Neural cell (in vitro differentiated cells): ENCODE data around the gene BATF3. TPM values are rescaled to one million over a fixed set of nuclear protein-coding genes. Genes with fewer than 3 reads are reported as not detected.

ENCODE experiments used
- H2AFZ ChIP-seq: fragments of 200-600, 300-800 bp; sonication (generic), shearing (Covaris generic); 2 replicates; pipeline ENCODE4 v1.6.0; 2014; ENCODE audit warnings: low read depth, mild to moderate bottlenecking, antibody characterized with exemption, low read length, moderate library complexity
- H3F3A ChIP-seq: fragments of 200-600 bp; shearing (Covaris generic); 2 replicates; pipeline ENCODE4 v1.6.1; 2016; ENCODE audit warnings: mild to moderate bottlenecking, moderate library complexity, mixed read lengths, antibody characterized with exemption, low read length; ENCODE audit not compliant: insufficient read depth, poor library complexity, severe bottlenecking
- H3K27ac ChIP-seq: fragments of 200-600, 300-800 bp; sonication (generic), shearing (Covaris generic); 2 replicates; pipeline ENCODE4 v1.5.1; 2014; ENCODE audit warnings: mild to moderate bottlenecking, low read length, moderate library complexity
- H3K27me3 ChIP-seq: fragments of 300-800, 200-600 bp; sonication (generic), shearing (Covaris generic); 2 replicates; pipeline ENCODE4 v1.6.0; 2014; ENCODE audit warnings: mild to moderate bottlenecking, low read depth, low read length, moderate library complexity; ENCODE audit not compliant: insufficient read depth
- H3K36me3 ChIP-seq: fragments of 300-800, 200-600 bp; sonication (generic), shearing (Covaris generic); 2 replicates; pipeline ENCODE4 v1.5.1; 2014; ENCODE audit warnings: mild to moderate bottlenecking, antibody characterized with exemption, low read length, moderate library complexity; ENCODE audit not compliant: insufficient read depth
- H3K4me2 ChIP-seq: fragments of 300-800, 200-600 bp; sonication (generic), shearing (Covaris generic); 2 replicates; pipeline ENCODE4 v1.6.0; 2014; ENCODE audit warnings: mild to moderate bottlenecking, low read length
- H3K4me3 ChIP-seq: fragments of 300-800, 200-600 bp; sonication (generic), shearing (Covaris generic); 2 replicates; pipeline ENCODE4 v1.5.1; 2014; ENCODE audit warnings: mild to moderate bottlenecking, low read length, moderate library complexity
- H3K79me2 ChIP-seq: fragments of 200-600 bp; shearing (Covaris generic); replicated peaks from 2 replicates; pipeline ENCODE4 v1.6.0; 2014; ENCODE audit warnings: mild to moderate bottlenecking, low read length, moderate library complexity; ENCODE audit not compliant: insufficient read depth
- H3K9ac ChIP-seq: fragments of 300-800, 200-600 bp; sonication (generic), shearing (Covaris generic); 2 replicates; pipeline ENCODE4 v1.6.1; 2016; ENCODE audit warnings: mild to moderate bottlenecking, low read length, mixed read lengths
- H3K9me2 ChIP-seq: fragments of 200-600 bp; shearing (Covaris generic); 2 replicates; pipeline ENCODE4 v1.6.1; 2016; ENCODE audit warnings: mild to moderate bottlenecking, low read length, mixed read lengths; ENCODE audit not compliant: insufficient read depth
- H3K9me3 ChIP-seq: fragments of 200-600, 300-800 bp; sonication (generic), shearing (Covaris generic); 2 replicates; pipeline ENCODE4 v1.6.1; 2016; ENCODE audit warnings: mild to moderate bottlenecking, mixed run types, low read length, moderate library complexity, mixed read lengths
- H4K20me1 ChIP-seq: fragments of 200-600 bp; shearing (Covaris generic); 2 replicates; pipeline ENCODE4 v1.6.1; 2016; ENCODE audit warnings: mild to moderate bottlenecking, mixed run types; ENCODE audit not compliant: insufficient read depth
- EP300 ChIP-seq: fragments of 450-650 bp; conservative IDR thresholded peaks from 2 replicates; pipeline ENCODE4 v1.6.1; 2014; ENCODE audit warnings: antibody characterized with exemption, mild to moderate bottlenecking, moderate library complexity; ENCODE audit not compliant: poor library complexity, severe bottlenecking
- EZH2 ChIP-seq: fragments of 200-600, 300-800 bp; shearing (Covaris generic), sonication (generic); IDR thresholded peaks from 2 replicates; pipeline ENCODE4 v1.6.1; 2014; ENCODE audit warnings: antibody characterized with exemption, low read length, borderline replicate concordance, mild to moderate bottlenecking; ENCODE audit not compliant: insufficient read depth, poor library complexity, severe bottlenecking
- MXI1 ChIP-seq: fragments of 450-650 bp; conservative IDR thresholded peaks from 2 replicates; pipeline ENCODE4 v1.6.1; 2014; ENCODE audit warnings: antibody characterized with exemption, mild to moderate bottlenecking; ENCODE audit not compliant: poor library complexity, severe bottlenecking
- POLR2AphosphoS5 ChIP-seq: IDR thresholded peaks from 2 replicates; pipeline ENCODE4 v1.6.1; 2012
- RAD21 ChIP-seq: fragments of 450-650 bp; conservative IDR thresholded peaks from 2 replicates; pipeline ENCODE4 v1.6.1; 2014; ENCODE audit warnings: antibody characterized with exemption, mild to moderate bottlenecking, moderate library complexity
- SMC3 ChIP-seq: fragments of 450-650 bp; conservative IDR thresholded peaks from 2 replicates; pipeline ENCODE4 v1.6.1; 2014; ENCODE audit warnings: antibody characterized with exemption, mild to moderate bottlenecking, moderate library complexity; ENCODE audit not compliant: poor library complexity
- TAF1 ChIP-seq: IDR thresholded peaks from 2 replicates; pipeline ENCODE4 v1.6.1; 2012; ENCODE audit warnings: low read depth
- polyA plus RNA-seq: library from polyadenylated mRNA; depleted of rRNA; stranded (reverse); fragments of >200 nt; gene quantifications from 2 replicates; pipeline ENCODE4 v1.2.3, GENCODE V29; 2014
- TF ChIP-seq, protein P1 (sequence below): fragments of 450-650 bp; IDR thresholded peaks from 2 replicates; pipeline ENCODE4 v1.5.1; 2014; ENCODE audit warnings: antibody characterized with exemption, mild to moderate bottlenecking, moderate library complexity; ENCODE audit not compliant: poor library complexity, severe bottlenecking
- TF ChIP-seq, protein P2 (sequence below): IDR thresholded peaks from 2 replicates; pipeline ENCODE4 v1.6.1; 2012; ENCODE audit warnings: borderline replicate concordance

The BATF3 gene
- polyA plus RNA-seq, 1 donor from 2014 or later, result 0.82 TPM

DNA sequence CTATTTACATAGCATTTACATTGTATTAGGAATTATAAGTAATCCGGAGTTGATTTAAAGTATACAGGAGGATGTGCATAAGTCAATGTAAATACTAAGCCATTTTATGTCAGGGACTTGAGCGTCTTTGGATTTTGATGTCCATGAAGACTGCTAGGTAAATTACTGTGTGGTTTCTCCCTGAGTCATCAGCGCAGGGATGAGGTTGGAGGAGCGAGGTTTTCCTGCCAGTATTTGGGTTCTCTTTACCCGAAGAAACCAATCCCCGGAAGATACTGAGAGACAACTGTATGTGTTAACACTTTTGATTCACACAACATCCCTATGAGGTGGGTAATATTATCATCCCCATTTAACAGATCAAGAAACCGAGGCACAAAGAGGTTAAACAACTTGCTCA is 29.3 kb downstream of the BATF3 start:
- Histone ChIP-seq H3K9me2 (no peaks in the 10 kb centered on the region), H3K27ac (no peak overlapping the region), H2AFZ (no peak overlapping the region), H3K9ac (no peak overlapping the region), H3K4me2 (no peak overlapping the region), H4K20me1 (no peaks in the 10 kb centered on the region), H3K4me3 (no peak overlapping the region), H3K27me3 (no peaks in the 10 kb centered on the region), H3K9me3 (no peaks in the 10 kb centered on the region), H3F3A (no peaks in the 10 kb centered on the region), H3K79me2 (no peaks in the 10 kb centered on the region), H3K36me3 (no peaks in the 10 kb centered on the region)
- TF ChIP-seq RAD21, result no peak
- no peak for TF ChIP-seq TAF1
- no peak for TF ChIP-seq POLR2AphosphoS5
- TF ChIP-seq, protein P1, sequence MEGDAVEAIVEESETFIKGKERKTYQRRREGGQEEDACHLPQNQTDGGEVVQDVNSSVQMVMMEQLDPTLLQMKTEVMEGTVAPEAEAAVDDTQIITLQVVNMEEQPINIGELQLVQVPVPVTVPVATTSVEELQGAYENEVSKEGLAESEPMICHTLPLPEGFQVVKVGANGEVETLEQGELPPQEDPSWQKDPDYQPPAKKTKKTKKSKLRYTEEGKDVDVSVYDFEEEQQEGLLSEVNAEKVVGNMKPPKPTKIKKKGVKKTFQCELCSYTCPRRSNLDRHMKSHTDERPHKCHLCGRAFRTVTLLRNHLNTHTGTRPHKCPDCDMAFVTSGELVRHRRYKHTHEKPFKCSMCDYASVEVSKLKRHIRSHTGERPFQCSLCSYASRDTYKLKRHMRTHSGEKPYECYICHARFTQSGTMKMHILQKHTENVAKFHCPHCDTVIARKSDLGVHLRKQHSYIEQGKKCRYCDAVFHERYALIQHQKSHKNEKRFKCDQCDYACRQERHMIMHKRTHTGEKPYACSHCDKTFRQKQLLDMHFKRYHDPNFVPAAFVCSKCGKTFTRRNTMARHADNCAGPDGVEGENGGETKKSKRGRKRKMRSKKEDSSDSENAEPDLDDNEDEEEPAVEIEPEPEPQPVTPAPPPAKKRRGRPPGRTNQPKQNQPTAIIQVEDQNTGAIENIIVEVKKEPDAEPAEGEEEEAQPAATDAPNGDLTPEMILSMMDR, result no peak
- no peak for TF ChIP-seq SMC3
- TF ChIP-seq, protein P2, sequence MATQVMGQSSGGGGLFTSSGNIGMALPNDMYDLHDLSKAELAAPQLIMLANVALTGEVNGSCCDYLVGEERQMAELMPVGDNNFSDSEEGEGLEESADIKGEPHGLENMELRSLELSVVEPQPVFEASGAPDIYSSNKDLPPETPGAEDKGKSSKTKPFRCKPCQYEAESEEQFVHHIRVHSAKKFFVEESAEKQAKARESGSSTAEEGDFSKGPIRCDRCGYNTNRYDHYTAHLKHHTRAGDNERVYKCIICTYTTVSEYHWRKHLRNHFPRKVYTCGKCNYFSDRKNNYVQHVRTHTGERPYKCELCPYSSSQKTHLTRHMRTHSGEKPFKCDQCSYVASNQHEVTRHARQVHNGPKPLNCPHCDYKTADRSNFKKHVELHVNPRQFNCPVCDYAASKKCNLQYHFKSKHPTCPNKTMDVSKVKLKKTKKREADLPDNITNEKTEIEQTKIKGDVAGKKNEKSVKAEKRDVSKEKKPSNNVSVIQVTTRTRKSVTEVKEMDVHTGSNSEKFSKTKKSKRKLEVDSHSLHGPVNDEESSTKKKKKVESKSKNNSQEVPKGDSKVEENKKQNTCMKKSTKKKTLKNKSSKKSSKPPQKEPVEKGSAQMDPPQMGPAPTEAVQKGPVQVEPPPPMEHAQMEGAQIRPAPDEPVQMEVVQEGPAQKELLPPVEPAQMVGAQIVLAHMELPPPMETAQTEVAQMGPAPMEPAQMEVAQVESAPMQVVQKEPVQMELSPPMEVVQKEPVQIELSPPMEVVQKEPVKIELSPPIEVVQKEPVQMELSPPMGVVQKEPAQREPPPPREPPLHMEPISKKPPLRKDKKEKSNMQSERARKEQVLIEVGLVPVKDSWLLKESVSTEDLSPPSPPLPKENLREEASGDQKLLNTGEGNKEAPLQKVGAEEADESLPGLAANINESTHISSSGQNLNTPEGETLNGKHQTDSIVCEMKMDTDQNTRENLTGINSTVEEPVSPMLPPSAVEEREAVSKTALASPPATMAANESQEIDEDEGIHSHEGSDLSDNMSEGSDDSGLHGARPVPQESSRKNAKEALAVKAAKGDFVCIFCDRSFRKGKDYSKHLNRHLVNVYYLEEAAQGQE, result no peak
- no peak for TF ChIP-seq EZH2
- TF ChIP-seq MXI1, result no peak
- TF ChIP-seq EP300, result no peak

DNA sequence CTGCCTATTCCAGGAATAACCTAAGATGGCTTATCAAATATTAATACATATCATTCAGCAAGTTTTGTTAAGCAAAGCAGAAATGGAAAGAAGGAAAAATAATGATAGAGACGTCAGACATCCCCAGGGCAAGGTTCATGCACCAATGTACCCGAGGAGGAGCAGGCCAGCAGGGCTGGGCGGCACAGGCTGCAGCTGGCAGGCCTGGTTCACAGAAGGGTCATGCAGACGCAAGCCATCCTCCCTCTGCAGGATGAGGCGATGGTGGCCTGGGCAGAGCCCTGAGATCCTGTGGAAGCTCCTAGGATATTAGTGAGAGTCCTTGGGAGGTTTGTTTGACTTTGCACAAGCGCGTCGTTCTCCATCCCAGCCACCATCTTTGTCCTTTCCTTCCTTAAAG is 30.0 kb downstream of the BATF3 start:
- H3K4me2 ChIP-seq, result no peak overlapping the region
- H3K4me3 ChIP-seq, result no peak overlapping the region
- no peak overlapping the region for H2AFZ ChIP-seq
- H3K27me3 ChIP-seq, result no peaks in the 10 kb centered on the region
- no peaks in the 10 kb centered on the region for H3K9me3 ChIP-seq
- H3K9ac ChIP-seq, result no peak overlapping the region
- H3K27ac ChIP-seq, result no peak overlapping the region
- no peaks in the 10 kb centered on the region for H3F3A ChIP-seq
- H3K79me2 ChIP-seq, result no peaks in the 10 kb centered on the region
- TF ChIP-seq, protein P1, result no peak
- TF ChIP-seq POLR2AphosphoS5 (no peak), RAD21 (no peak), MXI1 (no peak), EZH2 (no peak)
- TF ChIP-seq, protein P2, result no peak
- no peaks in the 10 kb centered on the region for H3K9me2 ChIP-seq
- H4K20me1 ChIP-seq, result no peaks in the 10 kb centered on the region
- no peaks in the 10 kb centered on the region for H3K36me3 ChIP-seq
